Measurements from ENCODE around the gene TNFSF15. TPM values are rescaled to one million over a fixed set of nuclear protein-coding genes. Genes with fewer than 3 reads are reported as not detected.

TNFSF15 gene
- total RNA-seq, 1 donor from 2014 or later = 1.5 TPM

- H3K4me3 Mint-ChIP-seq = no peak overlapping the region
- peaks cover 10% of the 10 kb centered on the region for H3K36me3 Mint-ChIP-seq (ENCODE audit: low read depth)
- H3K27me3 Mint-ChIP-seq (ENCODE audit: insufficient read depth) = peaks cover 14% of the 10 kb centered on the region
- H3K4me1 Mint-ChIP-seq (ENCODE audit: low read depth) = peaks cover 36% of the 10 kb centered on the region
- H3K27ac Mint-ChIP-seq = peak overlapping the region; percentile 1
- H3K9me3 Mint-ChIP-seq = no peaks in the 10 kb centered on the region
- intact Hi-C loops (cut with micrococcal nuclease) = loop anchor here (10.0 kb wide), 1 partner anchor 428 kb away; no protein-coding TSS in a partner anchor
- DNase-seq (ENCODE audit: low spot score) = no peak
Observed at GRCh38 chr9:114776683-114777399, 29.0 kb downstream of the TNFSF15 start.

GRCh38 chr9:114775981-114776380, 29.9 kb downstream of the TNFSF15 start:
- intact Hi-C loops (cut with micrococcal nuclease) = loop anchor here (10.0 kb wide), 1 partner anchor 429 kb away; no protein-coding TSS in a partner anchor
- peaks cover 12% of the 10 kb centered on the region for H3K27me3 Mint-ChIP-seq (ENCODE audit: insufficient read depth)
- no peak overlapping the region for H3K27ac Mint-ChIP-seq
- H3K9me3 Mint-ChIP-seq = no peaks in the 10 kb centered on the region
- H3K4me1 Mint-ChIP-seq (ENCODE audit: low read depth) = peaks cover 37% of the 10 kb centered on the region
- no peak for DNase-seq (ENCODE audit: low spot score)
- H3K36me3 Mint-ChIP-seq (ENCODE audit: low read depth) = peaks cover 9% of the 10 kb centered on the region
- no peak overlapping the region for H3K4me3 Mint-ChIP-seq

GRCh38 chr9:114775121-114775520, 30.7 kb downstream of the TNFSF15 start:
- Mint-ChIP-seq H3K36me3 (ENCODE audit: low read depth) (peaks cover 9% of the 10 kb centered on the region), H3K4me3 (no peak overlapping the region), H3K4me1 (ENCODE audit: low read depth) (peaks cover 44% of the 10 kb centered on the region), H3K9me3 (no peaks in the 10 kb centered on the region), H3K27me3 (ENCODE audit: insufficient read depth) (peaks cover 8% of the 10 kb centered on the region), H3K27ac (peak overlapping the region; percentile 8)
- intact Hi-C loops (cut with micrococcal nuclease) = loop anchor here (10.0 kb wide), 1 partner anchor 430 kb away; no protein-coding TSS in a partner anchor
- DNase-seq (ENCODE audit: low spot score) = no peak

- peaks cover 10% of the 10 kb centered on the region for H3K36me3 Mint-ChIP-seq (ENCODE audit: low read depth)
- peaks cover 8% of the 10 kb centered on the region for H3K27me3 Mint-ChIP-seq (ENCODE audit: insufficient read depth)
- H3K9me3 Mint-ChIP-seq = no peaks in the 10 kb centered on the region
- no peak for DNase-seq (ENCODE audit: low spot score)
- no peak overlapping the region for H3K4me3 Mint-ChIP-seq
- intact Hi-C loops (cut with micrococcal nuclease) = loop anchor here (10.0 kb wide), 1 partner anchor 430 kb away; no protein-coding TSS in a partner anchor
- peak overlapping the region; percentile 41 for H3K27ac Mint-ChIP-seq
- peaks cover 44% of the 10 kb centered on the region for H3K4me1 Mint-ChIP-seq (ENCODE audit: low read depth)
Observed at GRCh38 chr9:114774524-114774923, 31.3 kb downstream of the TNFSF15 start.

GRCh38 chr9:114771889-114772288, 34.0 kb downstream of the TNFSF15 start:
- no peak overlapping the region for H3K27ac Mint-ChIP-seq
- H3K36me3 Mint-ChIP-seq (ENCODE audit: low read depth) = peaks cover 3% of the 10 kb centered on the region
- H3K4me3 Mint-ChIP-seq = no peak overlapping the region
- H3K27me3 Mint-ChIP-seq (ENCODE audit: insufficient read depth) = peaks cover 5% of the 10 kb centered on the region
- H3K4me1 Mint-ChIP-seq (ENCODE audit: low read depth) = peaks cover 33% of the 10 kb centered on the region
- intact Hi-C loops (cut with micrococcal nuclease) = loop anchor here (10.0 kb wide), 1 partner anchor 433 kb away; no protein-coding TSS in a partner anchor
- H3K9me3 Mint-ChIP-seq = no peaks in the 10 kb centered on the region
- DNase-seq (ENCODE audit: low spot score) = no peak

GRCh38 chr9:114770991-114771390, 34.8 kb downstream of the TNFSF15 start:
- no peak overlapping the region for H3K4me3 Mint-ChIP-seq
- DNase-seq (ENCODE audit: low spot score) = no peak
- H3K27me3 Mint-ChIP-seq (ENCODE audit: insufficient read depth) = peaks cover under 1% of the 10 kb centered on the region
- H3K27ac Mint-ChIP-seq = no peak overlapping the region
- intact Hi-C loops (cut with micrococcal nuclease) = loop anchor here (10.0 kb wide), 1 partner anchor 434 kb away; no protein-coding TSS in a partner anchor
- no peaks in the 10 kb centered on the region for H3K9me3 Mint-ChIP-seq
- peaks cover 28% of the 10 kb centered on the region for H3K4me1 Mint-ChIP-seq (ENCODE audit: low read depth)
- peaks cover 3% of the 10 kb centered on the region for H3K36me3 Mint-ChIP-seq (ENCODE audit: low read depth)

GRCh38 chr9:114769624-114770023, 36.2 kb downstream of the TNFSF15 start:
- no peak overlapping the region for H3K27ac Mint-ChIP-seq
- peaks cover 2% of the 10 kb centered on the region for H3K36me3 Mint-ChIP-seq (ENCODE audit: low read depth)
- peaks cover 14% of the 10 kb centered on the region for H3K4me1 Mint-ChIP-seq (ENCODE audit: low read depth)
- DNase-seq (ENCODE audit: low spot score) = no peak
- H3K9me3 Mint-ChIP-seq = no peaks in the 10 kb centered on the region
- intact Hi-C loops (cut with micrococcal nuclease) = loop anchor here (1.0 to 10.0 kb wide), 5 partner anchors 15 to 435 kb away; partner anchors contain the start of gene TNFSF15
- no peak overlapping the region for H3K4me3 Mint-ChIP-seq
- peaks cover 4% of the 10 kb centered on the region for H3K27me3 Mint-ChIP-seq (ENCODE audit: insufficient read depth)

- no peak overlapping the region for H3K27ac Mint-ChIP-seq
Observed at GRCh38 chr9:114763220-114763619, 42.6 kb downstream of the TNFSF15 start.

GRCh38 chr9:114761523-114761922, 44.3 kb downstream of the TNFSF15 start:
- DNase-seq (ENCODE audit: low spot score) = no peak
- Mint-ChIP-seq H3K4me3 (no peak overlapping the region), H3K27ac (no peak overlapping the region), H3K36me3 (ENCODE audit: low read depth) (peaks cover 6% of the 10 kb centered on the region), H3K27me3 (ENCODE audit: insufficient read depth) (peaks cover 6% of the 10 kb centered on the region), H3K4me1 (ENCODE audit: low read depth) (peaks cover 5% of the 10 kb centered on the region), H3K9me3 (no peaks in the 10 kb centered on the region)
- intact Hi-C loops (cut with micrococcal nuclease) = no loop called here

More at GRCh38 chr9:114763220-114763619, 42.6 kb downstream of the TNFSF15 start:
- H3K4me3 Mint-ChIP-seq = no peak overlapping the region
- no peak for DNase-seq (ENCODE audit: low spot score)
- no peaks in the 10 kb centered on the region for H3K9me3 Mint-ChIP-seq
- H3K36me3 Mint-ChIP-seq (ENCODE audit: low read depth) = peaks cover 4% of the 10 kb centered on the region
- H3K27me3 Mint-ChIP-seq (ENCODE audit: insufficient read depth) = peaks cover 6% of the 10 kb centered on the region
- intact Hi-C loops (cut with micrococcal nuclease) = no loop called here
- H3K4me1 Mint-ChIP-seq (ENCODE audit: low read depth) = no peaks in the 10 kb centered on the region

GRCh38 chr9:114759512-114760341, 46.1 kb downstream of the TNFSF15 start:
- intact Hi-C loops (cut with micrococcal nuclease) = no loop called here
- Mint-ChIP-seq H3K9me3 (no peaks in the 10 kb centered on the region), H3K36me3 (ENCODE audit: low read depth) (peaks cover 8% of the 10 kb centered on the region), H3K27ac (no peak overlapping the region), H3K4me3 (no peak overlapping the region), H3K4me1 (ENCODE audit: low read depth) (peaks cover 9% of the 10 kb centered on the region), H3K27me3 (ENCODE audit: insufficient read depth) (peaks cover 2% of the 10 kb centered on the region)
- DNase-seq (ENCODE audit: low spot score) = no peak

- H3K36me3 Mint-ChIP-seq (ENCODE audit: low read depth) = peaks cover 3% of the 10 kb centered on the region
- H3K27ac Mint-ChIP-seq = no peak overlapping the region
- H3K4me1 Mint-ChIP-seq (ENCODE audit: low read depth) = peaks cover 19% of the 10 kb centered on the region
- H3K9me3 Mint-ChIP-seq = no peaks in the 10 kb centered on the region
- no peak for DNase-seq (ENCODE audit: low spot score)
- intact Hi-C loops (cut with micrococcal nuclease) = no loop called here
- no peaks in the 10 kb centered on the region for H3K27me3 Mint-ChIP-seq (ENCODE audit: insufficient read depth)
- no peak overlapping the region for H3K4me3 Mint-ChIP-seq
Observed at GRCh38 chr9:114757984-114758383, 47.9 kb downstream of the TNFSF15 start.

GRCh38 chr9:114757395-114757794, 48.4 kb downstream of the TNFSF15 start:
- Mint-ChIP-seq H3K27ac (no peak overlapping the region), H3K9me3 (no peaks in the 10 kb centered on the region), H3K4me3 (no peak overlapping the region), H3K36me3 (ENCODE audit: low read depth) (peaks cover 3% of the 10 kb centered on the region), H3K4me1 (ENCODE audit: low read depth) (peaks cover 19% of the 10 kb centered on the region), H3K27me3 (ENCODE audit: insufficient read depth) (no peaks in the 10 kb centered on the region)
- no peak for DNase-seq (ENCODE audit: low spot score)
- intact Hi-C loops (cut with micrococcal nuclease) = no loop called here

- Mint-ChIP-seq H3K27ac (no peak overlapping the region), H3K9me3 (no peaks in the 10 kb centered on the region), H3K4me3 (no peak overlapping the region), H3K27me3 (ENCODE audit: insufficient read depth) (no peaks in the 10 kb centered on the region), H3K36me3 (ENCODE audit: low read depth) (peaks cover 3% of the 10 kb centered on the region), H3K4me1 (ENCODE audit: low read depth) (peaks cover 19% of the 10 kb centered on the region)
- intact Hi-C loops (cut with micrococcal nuclease) = no loop called here
- no peak for DNase-seq (ENCODE audit: low spot score)
Observed at GRCh38 chr9:114756920-114757319, 48.9 kb downstream of the TNFSF15 start.

Measured in activated T-helper 1 cell treated with anti-CD3 and anti-CD28 coated beads, Interleukin-12 subunit alpha, Interleukin-12 subunit beta, Interleukin-2, Interleukin-4 antibody, amounts not matched to agents 30 ng/mL and 10 ng/mL and 1 ng/mL, durations not matched to agents 14 hours and 24 hours and 36 hours (primary cell).